Measurements from ENCODE around the gene FAM237A.

DNA sequence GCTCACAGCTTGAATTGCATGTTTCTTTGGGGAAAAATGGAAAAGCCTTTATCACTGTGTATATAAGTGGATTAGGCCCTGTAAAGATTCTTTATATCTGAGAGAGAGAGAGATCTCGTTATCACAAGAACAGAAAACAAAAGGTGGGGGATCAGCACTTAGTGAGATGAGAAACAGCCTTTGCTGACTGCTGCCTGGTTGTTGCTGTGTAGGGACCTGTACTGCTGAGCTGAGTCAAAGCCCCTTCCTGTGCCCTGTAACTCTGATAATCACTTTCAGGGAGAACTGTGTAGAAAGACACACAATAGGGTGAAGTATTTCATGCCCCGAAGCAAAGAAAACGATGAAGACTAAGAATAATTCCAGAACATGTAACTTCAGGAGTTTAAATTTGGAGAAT is 30.6 kb upstream of the FAM237A start:
- TF ChIP-seq POLR2AphosphoS5 (IDR thresholded peaks at IDR 0.05; ENCODE audit: low read depth) (no peak), EZH2 (IDR thresholded peaks at IDR 0.05; ENCODE audit: low read depth, unreplicated experiment) (no peak), JUNB (IDR thresholded peaks at IDR 0.05; ENCODE audit: unreplicated experiment) (no peak), ZNF114 (CRISPR knock-in tag; IDR thresholded peaks at IDR 0.05) (no peak), ZNF331 (CRISPR knock-in tag; IDR thresholded peaks at IDR 0.05; ENCODE audit: low read depth) (no peak), EZH2phosphoT487 (IDR thresholded peaks at IDR 0.05; ENCODE audit: unreplicated experiment) (no peak), STAT1 (IDR thresholded peaks at IDR 0.05; ENCODE audit: unreplicated experiment) (no peak)
- TF ChIP-seq, protein P1, sequence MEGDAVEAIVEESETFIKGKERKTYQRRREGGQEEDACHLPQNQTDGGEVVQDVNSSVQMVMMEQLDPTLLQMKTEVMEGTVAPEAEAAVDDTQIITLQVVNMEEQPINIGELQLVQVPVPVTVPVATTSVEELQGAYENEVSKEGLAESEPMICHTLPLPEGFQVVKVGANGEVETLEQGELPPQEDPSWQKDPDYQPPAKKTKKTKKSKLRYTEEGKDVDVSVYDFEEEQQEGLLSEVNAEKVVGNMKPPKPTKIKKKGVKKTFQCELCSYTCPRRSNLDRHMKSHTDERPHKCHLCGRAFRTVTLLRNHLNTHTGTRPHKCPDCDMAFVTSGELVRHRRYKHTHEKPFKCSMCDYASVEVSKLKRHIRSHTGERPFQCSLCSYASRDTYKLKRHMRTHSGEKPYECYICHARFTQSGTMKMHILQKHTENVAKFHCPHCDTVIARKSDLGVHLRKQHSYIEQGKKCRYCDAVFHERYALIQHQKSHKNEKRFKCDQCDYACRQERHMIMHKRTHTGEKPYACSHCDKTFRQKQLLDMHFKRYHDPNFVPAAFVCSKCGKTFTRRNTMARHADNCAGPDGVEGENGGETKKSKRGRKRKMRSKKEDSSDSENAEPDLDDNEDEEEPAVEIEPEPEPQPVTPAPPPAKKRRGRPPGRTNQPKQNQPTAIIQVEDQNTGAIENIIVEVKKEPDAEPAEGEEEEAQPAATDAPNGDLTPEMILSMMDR (conservative IDR thresholded peaks at IDR 0.05; ENCODE audit: low read depth in 2 of 2) = no peak
- TF ChIP-seq, protein P2, sequence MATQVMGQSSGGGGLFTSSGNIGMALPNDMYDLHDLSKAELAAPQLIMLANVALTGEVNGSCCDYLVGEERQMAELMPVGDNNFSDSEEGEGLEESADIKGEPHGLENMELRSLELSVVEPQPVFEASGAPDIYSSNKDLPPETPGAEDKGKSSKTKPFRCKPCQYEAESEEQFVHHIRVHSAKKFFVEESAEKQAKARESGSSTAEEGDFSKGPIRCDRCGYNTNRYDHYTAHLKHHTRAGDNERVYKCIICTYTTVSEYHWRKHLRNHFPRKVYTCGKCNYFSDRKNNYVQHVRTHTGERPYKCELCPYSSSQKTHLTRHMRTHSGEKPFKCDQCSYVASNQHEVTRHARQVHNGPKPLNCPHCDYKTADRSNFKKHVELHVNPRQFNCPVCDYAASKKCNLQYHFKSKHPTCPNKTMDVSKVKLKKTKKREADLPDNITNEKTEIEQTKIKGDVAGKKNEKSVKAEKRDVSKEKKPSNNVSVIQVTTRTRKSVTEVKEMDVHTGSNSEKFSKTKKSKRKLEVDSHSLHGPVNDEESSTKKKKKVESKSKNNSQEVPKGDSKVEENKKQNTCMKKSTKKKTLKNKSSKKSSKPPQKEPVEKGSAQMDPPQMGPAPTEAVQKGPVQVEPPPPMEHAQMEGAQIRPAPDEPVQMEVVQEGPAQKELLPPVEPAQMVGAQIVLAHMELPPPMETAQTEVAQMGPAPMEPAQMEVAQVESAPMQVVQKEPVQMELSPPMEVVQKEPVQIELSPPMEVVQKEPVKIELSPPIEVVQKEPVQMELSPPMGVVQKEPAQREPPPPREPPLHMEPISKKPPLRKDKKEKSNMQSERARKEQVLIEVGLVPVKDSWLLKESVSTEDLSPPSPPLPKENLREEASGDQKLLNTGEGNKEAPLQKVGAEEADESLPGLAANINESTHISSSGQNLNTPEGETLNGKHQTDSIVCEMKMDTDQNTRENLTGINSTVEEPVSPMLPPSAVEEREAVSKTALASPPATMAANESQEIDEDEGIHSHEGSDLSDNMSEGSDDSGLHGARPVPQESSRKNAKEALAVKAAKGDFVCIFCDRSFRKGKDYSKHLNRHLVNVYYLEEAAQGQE (IDR thresholded peaks at IDR 0.05; ENCODE audit: unreplicated experiment) = no peak
- TF ChIP-seq, protein P3, sequence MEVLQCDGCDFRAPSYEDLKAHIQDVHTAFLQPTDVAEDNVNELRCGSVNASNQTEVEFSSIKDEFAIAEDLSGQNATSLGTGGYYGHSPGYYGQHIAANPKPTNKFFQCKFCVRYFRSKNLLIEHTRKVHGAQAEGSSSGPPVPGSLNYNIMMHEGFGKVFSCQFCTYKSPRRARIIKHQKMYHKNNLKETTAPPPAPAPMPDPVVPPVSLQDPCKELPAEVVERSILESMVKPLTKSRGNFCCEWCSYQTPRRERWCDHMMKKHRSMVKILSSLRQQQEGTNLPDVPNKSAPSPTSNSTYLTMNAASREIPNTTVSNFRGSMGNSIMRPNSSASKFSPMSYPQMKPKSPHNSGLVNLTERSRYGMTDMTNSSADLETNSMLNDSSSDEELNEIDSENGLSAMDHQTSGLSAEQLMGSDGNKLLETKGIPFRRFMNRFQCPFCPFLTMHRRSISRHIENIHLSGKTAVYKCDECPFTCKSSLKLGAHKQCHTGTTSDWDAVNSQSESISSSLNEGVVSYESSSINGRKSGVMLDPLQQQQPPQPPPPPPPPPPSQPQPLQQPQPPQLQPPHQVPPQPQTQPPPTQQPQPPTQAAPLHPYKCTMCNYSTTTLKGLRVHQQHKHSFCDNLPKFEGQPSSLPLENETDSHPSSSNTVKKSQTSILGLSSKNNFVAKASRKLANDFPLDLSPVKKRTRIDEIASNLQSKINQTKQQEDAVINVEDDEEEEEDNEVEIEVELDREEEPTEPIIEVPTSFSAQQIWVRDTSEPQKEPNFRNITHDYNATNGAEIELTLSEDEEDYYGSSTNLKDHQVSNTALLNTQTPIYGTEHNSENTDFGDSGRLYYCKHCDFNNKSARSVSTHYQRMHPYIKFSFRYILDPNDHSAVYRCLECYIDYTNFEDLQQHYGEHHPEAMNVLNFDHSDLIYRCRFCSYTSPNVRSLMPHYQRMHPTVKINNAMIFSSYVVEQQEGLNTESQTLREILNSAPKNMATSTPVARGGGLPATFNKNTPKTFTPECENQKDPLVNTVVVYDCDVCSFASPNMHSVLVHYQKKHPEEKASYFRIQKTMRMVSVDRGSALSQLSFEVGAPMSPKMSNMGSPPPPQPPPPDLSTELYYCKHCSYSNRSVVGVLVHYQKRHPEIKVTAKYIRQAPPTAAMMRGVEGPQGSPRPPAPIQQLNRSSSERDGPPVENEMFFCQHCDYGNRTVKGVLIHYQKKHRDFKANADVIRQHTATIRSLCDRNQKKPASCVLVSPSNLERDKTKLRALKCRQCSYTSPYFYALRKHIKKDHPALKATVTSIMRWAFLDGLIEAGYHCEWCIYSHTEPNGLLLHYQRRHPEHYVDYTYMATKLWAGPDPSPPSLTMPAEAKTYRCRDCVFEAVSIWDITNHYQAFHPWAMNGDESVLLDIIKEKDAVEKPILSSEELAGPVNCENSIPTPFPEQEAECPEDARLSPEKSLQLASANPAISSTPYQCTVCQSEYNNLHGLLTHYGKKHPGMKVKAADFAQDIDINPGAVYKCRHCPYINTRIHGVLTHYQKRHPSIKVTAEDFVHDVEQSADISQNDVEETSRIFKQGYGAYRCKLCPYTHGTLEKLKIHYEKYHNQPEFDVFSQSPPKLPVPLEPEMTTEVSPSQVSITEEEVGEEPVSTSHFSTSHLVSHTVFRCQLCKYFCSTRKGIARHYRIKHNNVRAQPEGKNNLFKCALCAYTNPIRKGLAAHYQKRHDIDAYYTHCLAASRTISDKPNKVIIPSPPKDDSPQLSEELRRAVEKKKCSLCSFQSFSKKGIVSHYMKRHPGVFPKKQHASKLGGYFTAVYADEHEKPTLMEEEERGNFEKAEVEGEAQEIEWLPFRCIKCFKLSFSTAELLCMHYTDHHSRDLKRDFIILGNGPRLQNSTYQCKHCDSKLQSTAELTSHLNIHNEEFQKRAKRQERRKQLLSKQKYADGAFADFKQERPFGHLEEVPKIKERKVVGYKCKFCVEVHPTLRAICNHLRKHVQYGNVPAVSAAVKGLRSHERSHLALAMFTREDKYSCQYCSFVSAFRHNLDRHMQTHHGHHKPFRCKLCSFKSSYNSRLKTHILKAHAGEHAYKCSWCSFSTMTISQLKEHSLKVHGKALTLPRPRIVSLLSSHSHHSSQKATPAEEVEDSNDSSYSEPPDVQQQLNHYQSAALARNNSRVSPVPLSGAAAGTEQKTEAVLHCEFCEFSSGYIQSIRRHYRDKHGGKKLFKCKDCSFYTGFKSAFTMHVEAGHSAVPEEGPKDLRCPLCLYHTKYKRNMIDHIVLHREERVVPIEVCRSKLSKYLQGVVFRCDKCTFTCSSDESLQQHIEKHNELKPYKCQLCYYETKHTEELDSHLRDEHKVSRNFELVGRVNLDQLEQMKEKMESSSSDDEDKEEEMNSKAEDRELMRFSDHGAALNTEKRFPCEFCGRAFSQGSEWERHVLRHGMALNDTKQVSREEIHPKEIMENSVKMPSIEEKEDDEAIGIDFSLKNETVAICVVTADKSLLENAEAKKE (CRISPR knock-in tag; IDR thresholded peaks at IDR 0.05) = no peak
- TF ChIP-seq, protein P4, sequence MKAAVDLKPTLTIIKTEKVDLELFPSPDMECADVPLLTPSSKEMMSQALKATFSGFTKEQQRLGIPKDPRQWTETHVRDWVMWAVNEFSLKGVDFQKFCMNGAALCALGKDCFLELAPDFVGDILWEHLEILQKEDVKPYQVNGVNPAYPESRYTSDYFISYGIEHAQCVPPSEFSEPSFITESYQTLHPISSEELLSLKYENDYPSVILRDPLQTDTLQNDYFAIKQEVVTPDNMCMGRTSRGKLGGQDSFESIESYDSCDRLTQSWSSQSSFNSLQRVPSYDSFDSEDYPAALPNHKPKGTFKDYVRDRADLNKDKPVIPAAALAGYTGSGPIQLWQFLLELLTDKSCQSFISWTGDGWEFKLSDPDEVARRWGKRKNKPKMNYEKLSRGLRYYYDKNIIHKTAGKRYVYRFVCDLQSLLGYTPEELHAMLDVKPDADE (IDR thresholded peaks at IDR 0.05) = no peak

Data from GM23338 (cell line).